HPDE6-E6E7 (cell line): ENCODE measurements around the gene KREMEN2.

Experiments
- DNase-seq: peaks from one replicate; pipeline ENCODE4 v3.0.0; 2011; ENCODE audit warnings: missing footprints; ENCODE audit errors: extremely low spot score

KREMEN2 gene

GRCh38 chr16:2964475-2965336 lies 631 bp downstream of the KREMEN2 start:
- DNase-seq = peak; percentile 87

GRCh38 chr16:2966043-2966807 lies 2.1 kb downstream of the KREMEN2 start:
- DNase-seq = no peak

DNA sequence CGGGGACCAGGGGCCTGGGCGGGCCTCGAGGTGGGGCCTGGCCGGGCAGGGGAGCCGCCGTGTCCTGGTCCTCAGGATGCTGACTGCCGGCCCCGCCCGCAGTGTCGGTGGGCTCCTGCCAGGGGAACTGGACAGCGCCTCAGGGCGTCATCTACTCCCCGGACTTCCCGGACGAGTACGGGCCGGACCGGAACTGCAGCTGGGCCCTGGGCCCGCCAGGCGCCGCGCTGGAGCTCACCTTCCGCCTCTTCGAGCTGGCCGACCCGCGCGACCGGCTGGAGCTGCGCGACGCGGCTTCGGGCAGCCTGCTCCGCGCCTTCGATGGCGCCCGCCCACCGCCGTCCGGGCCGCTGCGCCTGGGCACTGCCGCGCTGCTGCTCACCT lies 2.7 kb downstream of the KREMEN2 start:
- DNase-seq = no peak

GRCh38 chr16:2967211-2967631 lies 3.1 kb downstream of the KREMEN2 start:
- no peak for DNase-seq

GRCh38 chr16:2967721-2968161 lies 3.7 kb downstream of the KREMEN2 start:
- no peak for DNase-seq

DNA sequence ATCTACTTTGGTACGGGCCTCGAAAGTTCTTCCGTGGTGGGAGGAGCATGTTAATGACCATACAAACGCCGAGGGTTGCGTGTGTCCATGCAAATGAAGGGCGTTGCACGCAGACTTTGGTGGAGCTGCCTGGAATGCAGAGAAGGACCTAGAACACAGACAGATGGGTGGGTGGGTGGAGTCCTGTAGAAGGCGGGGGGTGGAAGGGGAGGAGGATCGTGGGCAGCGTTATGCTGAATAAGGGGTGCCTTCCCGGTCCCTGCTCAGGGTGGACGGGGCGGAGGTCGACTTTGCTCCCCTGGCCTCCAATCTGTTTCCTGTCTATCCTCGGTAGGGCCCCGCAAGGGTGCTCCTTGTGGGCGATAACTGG lies 4.3 kb downstream of the KREMEN2 start:
- DNase-seq = no peak

DNA sequence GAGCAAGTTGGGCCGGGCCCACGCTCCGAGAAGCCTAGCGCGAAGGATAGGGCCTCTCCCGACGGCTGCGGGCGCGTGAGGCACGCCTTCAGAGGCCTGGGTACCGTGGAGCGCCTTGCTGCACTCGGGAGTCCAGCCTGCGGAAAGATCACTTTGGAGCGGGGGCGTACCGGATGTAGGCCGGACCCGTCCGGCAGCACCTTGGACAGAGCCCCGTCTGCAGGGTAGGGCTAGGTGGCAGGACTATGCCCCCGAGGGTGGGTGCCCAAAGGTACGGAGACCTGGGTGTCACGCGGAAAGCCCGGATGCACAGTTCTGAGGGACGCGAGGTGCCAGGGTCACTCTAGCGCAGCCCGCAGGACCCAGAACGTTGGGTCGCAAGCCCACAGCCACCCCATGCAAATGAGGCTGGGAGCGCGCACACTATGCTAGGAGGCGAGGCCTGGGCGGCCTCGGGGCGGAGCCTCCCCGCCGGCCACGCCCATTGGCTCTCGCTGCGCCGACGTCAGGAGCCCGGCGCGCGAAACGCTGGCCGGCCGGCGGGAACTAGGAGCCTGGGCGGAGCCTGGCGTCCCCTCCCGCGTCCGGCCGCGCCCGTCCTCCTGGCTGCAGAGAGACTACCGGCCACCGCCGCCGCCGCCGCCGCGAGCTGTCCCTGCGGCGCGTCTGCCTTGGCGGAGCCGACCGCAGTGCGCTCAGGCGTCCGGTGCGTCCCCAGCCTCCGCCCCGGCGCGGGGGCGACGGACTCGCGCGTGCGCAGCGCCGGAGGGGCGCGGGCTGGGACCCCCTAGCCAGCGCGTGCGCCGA lies 4.9 kb downstream of the KREMEN2 start, which contains the start of gene PAQR4:
Gene PAQR4, plus strand, starts transcription at position 611 of the 807 bp plus-strand sequence. CDS start 327 bp downstream, outside the sequence.
- peak; percentile 81 for DNase-seq

GRCh38 chr16:2969545-2970521 lies 5.8 kb downstream of the KREMEN2 start:
- DNase-seq = peak; percentile 68

DNA sequence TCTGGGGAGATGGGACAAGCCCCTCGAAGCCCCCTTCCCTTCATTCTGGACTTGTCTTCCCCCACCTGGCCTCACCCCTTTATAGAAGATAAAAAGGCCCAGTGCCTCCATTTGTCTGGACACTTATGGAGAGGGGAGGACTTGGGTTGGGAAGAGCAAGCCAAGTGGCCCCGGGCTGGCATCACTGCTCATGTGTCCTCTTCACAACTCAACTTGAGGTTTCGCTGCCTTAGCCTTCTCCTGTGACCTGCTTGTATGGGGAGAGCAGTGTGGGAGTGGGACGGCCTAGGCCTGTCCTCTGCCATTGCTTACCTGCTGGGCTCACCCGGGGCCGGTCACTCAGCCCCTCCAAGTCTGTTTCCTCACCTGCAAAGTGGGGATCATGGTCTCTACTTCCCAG lies 6.5 kb downstream of the KREMEN2 start:
- no peak for DNase-seq

GRCh38 chr16:2971134-2971984 lies 7.3 kb downstream of the KREMEN2 start:
- DNase-seq = no peak

DNA sequence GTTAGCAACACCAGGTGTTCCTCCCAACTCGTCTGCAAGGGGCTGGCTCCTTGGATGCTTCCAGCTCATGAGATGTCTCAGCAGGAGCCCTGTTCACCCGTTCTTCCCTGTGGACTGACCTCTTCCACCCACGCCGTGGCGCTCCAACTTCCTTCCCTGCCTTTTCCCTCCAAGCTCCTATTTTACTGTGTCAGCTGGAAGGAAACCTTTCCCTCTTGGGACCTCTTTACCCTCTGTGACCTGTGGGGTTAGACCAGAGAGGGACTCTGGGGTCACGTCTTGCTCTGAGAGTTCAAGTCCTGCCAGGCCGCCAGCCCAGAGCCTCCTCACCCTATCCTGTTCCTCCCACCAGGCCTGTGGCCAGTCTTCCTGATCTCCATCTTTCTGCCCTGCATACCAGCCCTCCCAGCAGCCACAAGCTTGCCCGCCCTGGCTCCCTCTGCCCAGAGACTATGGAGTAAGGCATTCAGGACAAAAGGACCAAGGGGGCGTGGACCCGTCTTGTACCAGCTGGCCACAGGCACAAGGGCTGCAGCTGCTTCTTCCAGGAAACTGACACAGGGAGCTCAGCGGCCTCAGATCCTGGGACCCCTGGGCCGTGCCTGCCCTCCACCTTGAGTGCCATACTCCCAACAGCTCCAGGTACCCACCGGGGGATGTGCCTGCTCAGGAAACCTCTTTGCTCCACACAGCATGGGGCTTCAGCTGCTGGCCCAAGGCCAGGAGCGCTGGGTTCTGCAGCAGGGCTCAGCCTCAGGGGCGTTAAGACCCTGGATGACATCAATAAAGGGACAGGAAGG lies 8.1 kb downstream of the KREMEN2 start:
- no peak for DNase-seq

DNA sequence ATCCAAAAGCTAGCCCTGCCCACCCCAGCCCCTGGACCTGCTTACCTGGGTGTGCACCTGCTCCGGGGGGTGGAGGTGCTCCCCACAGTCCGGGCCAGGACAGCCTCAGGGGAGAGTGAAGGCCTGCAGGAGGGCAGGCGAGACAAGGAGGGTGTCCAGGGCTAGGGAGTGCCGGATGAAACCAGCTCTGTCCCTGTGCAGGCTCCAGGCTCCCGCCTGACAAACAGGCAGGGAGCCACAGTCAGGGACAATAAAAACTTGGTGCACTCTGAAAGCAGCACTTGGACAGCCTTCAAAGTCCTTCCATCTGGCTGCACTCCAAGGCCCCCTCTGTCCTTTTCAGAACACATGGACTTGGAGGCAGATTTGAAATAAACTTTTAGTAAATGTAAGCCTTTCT lies 9.0 kb downstream of the KREMEN2 start:
- DNase-seq = no peak

DNA sequence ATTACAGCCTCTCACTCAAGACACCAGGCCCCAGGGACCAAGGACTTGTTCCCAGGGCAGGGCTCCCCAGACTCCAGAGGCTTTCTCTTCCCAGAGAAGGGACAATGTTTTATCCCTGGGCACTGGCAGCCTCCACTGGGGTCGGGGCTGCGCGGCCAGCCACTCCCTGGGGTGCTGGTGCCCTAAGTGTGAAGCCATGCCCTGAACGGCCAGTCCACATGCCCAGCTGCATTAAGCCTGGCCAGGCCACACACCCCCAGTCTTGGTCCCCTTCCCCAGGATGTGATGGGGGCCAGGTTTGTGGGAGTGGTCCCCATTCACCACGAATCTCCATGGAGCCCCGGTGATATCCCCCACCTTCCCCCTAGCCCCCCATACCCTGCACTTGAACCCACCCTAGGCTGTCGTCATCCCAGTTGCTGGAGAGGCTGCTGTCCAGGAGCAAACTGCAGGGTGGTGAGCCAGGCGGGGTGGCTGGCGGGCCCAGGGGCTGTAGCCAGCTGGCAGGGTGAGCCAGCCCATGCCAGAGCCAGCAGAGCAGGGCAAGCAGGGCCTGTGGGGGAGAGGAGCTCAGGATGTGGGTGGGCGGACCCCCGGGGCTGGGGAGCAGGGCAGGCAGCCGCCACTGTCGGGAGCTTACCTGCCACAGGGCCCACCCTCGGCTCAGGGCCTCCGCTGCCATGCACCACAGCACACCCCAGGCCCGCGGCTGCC lies 9.7 kb downstream of the KREMEN2 start:
- no peak for DNase-seq

GRCh38 chr16:2974319-2975056 lies 10.4 kb downstream of the KREMEN2 start:
- DNase-seq = no peak

DNA sequence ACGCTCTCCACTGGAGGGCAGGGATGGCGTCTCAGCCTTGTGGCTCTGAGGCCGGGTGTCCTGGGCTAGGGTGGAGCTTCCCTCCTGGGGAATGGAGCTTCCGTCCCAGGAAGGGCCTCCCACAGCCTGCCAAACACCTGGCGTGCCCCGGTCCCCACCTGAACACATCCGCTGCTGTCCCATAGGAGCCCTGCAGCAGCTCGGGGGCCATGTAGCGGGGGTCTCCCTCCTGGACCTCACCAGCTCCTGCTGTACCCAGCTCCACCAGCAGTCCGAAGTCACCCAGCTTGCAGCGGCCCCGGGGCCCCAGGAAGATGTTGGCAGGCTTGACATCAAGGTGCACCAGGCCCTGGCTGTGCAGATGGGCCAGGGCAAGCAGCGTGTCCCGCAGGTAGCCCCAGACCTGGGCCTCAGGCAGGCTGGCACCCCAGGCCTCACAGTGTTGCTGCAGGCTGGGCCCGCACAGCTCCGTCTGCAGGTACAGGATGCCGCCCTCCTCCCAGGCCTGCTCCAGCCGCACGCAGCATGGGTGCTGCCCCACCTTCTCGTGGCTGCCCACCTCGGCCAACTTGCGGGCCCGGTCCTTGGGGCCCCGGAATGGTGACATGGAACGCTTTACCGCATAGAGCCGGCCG lies 11.2 kb downstream of the KREMEN2 start:
- no peak for DNase-seq

DNA sequence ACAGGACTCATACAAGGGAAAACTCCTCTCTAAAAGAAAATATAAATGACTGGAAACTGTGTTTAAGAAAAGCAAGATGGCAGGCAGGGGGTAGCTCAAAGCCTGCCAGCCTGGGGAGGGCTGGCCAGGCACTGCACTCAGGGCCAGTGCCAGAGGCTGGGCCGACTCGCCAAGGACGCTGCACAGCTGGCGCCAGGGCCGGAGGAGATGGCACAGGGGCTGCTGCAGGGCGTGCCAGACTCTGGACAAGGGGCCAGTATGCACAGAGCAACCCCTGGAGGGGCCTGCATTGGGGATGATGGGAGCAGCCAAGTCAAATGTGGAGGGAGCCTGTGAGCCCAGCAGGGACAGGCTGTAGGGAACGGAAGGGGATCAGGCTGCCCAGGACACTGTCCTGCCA lies 12.1 kb downstream of the KREMEN2 start:
- DNase-seq = no peak

- DNase-seq = no peak
These were observed 12.6 kb downstream of the KREMEN2 start for GRCh38 chr16:2976673-2977072.
